Heart left ventricle (tissue), 13 donors: Measurements from ENCODE around the gene SUGCT.

Experiments used
- CTCF ChIP-seq, 12 donors: fragments of 200-600 bp; sonication (generic) in 4 of 12; IDR thresholded peaks; one replicate each; pipeline versions ENCODE4 v1.5.0 to v1.8.0; 2018 to 2022; ENCODE audit warnings: antibody characterized with exemption in 12 of 12, mild to moderate bottlenecking in 5 of 12
- POLR2A ChIP-seq, 2 donors: fragments of 450-650 bp; IDR thresholded peaks; one replicate each; pipeline ENCODE4 v1.6.1; 2017; ENCODE audit warnings: antibody characterized with exemption in 2 of 2, mild to moderate bottlenecking in 2 of 2, moderate library complexity in 2 of 2
- donor health status: ischemic (EF 13 %, LVEDD 7.1; RV severe dilation, severe dysfunction).
- donor health status: DM: no; HTN: yes; CAD: no.
- donor health status: DM: no; HTN: no; CAD: no.
- donor health status: ischemic (EF 25% LVEDD 6.9; RV normal size, moderate dysfunction).
- donor health status: ischemic (EF 25% LVEDD 5.7; RV mildly dilated, moderate dysfunction).
- donor health status: ischemic (EF 35%, LVEDD 5.7; RV mildly dilated, moderate dysfunction).
- donor health status: nonischemic (EF 11% LVEDD 7.7; RV severe dilation, severe dysfunction).
- donor health status: DM: yes; HTN: yes; CAD: no.
- donor health status: PGD.
- donor health status: ischemic (EF 29% LVEDD 5.4; RV normal size, mild dysfunction).
- donor health status: nonischemic (EF 23%, LVEDD 6.1; RV moderate dilation, normal function).

GRCh38 chr7:40437936-40438634 lies 303.3 kb downstream of the SUGCT start:
- TF ChIP-seq CTCF (IDR thresholded peaks at IDR 0.05): no peak
- TF ChIP-seq POLR2A (IDR thresholded peaks at IDR 0.05): no peak
